GM06990 (cell line): ENCODE results near the gene CCBE1.

Experiments
- DNase-seq: peaks from one replicate; pipeline ENCODE4 v3.0.0-alpha.2; 2011; ENCODE audit not compliant: insufficient read length; ENCODE audit errors: extremely low read depth
- H3K27me3 ChIP-seq: replicated peaks from 2 replicates; pipeline ENCODE4 v1.6.0; 2011; ENCODE audit warnings: low read length; ENCODE audit not compliant: control insufficient read depth, insufficient read depth
- H3K36me3 ChIP-seq: 2 replicates; pipeline ENCODE4 v1.5.1; 2011; ENCODE audit warnings: low read length; ENCODE audit not compliant: control insufficient read depth, insufficient read depth
- H3K4me3 ChIP-seq: replicated peaks from 2 replicates; pipeline ENCODE4 v1.5.1; 2011; ENCODE audit warnings: low read depth, mild to moderate bottlenecking, control low read depth, low read length
- CTCF ChIP-seq: IDR thresholded peaks from 2 replicates; pipeline ENCODE4 v1.5.1; 2011; ENCODE audit warnings: low read length, control low read depth, mild to moderate bottlenecking, inconsistent platforms; ENCODE audit not compliant: insufficient read depth, poor library complexity, severe bottlenecking

CCBE1 gene

DNA sequence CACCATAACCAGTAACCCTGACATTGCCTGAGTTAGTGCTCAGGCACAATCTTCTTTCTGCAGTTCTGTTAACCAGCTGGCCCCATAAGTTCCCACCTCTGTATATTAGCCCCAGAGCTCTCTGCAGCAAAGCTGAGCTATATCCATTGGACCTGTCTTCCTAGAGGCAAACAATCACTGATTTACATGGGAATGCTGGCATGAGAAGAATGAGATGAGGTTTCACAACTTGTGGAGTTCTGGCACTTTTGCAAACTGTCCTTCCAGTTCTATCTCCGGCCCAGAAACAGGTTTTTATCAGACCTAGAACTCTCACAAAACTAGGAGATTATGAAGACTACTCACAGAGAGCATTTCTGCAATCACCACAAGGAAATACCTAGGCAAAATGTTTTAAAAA, 7.9 kb upstream of the CCBE1 start:
- H3K4me3 ChIP-seq, result no peak overlapping the region
- H3K36me3 ChIP-seq, result no peaks in the 10 kb centered on the region
- DNase-seq, result no peak
- H3K27me3 ChIP-seq, result no peaks in the 10 kb centered on the region; the same call in none of the 2 replicates
- no peak for TF ChIP-seq CTCF

- H3K27me3 ChIP-seq, result no peaks in the 10 kb centered on the region; the same call in none of the 2 replicates
- DNase-seq, result no peak
- H3K36me3 ChIP-seq, result no peaks in the 10 kb centered on the region
- TF ChIP-seq CTCF, result no peak
- no peak overlapping the region for H3K4me3 ChIP-seq
These were observed 6.9 kb upstream of the CCBE1 start for GRCh38 chr18:59704146-59704545.

GRCh38 chr18:59701272-59701671, 4.0 kb upstream of the CCBE1 start:
- no peak for TF ChIP-seq CTCF
- H3K36me3 ChIP-seq, result no peaks in the 10 kb centered on the region
- no peak overlapping the region for H3K4me3 ChIP-seq
- DNase-seq, result no peak
- peaks cover under 1% of the 10 kb centered on the region for H3K27me3 ChIP-seq

DNA sequence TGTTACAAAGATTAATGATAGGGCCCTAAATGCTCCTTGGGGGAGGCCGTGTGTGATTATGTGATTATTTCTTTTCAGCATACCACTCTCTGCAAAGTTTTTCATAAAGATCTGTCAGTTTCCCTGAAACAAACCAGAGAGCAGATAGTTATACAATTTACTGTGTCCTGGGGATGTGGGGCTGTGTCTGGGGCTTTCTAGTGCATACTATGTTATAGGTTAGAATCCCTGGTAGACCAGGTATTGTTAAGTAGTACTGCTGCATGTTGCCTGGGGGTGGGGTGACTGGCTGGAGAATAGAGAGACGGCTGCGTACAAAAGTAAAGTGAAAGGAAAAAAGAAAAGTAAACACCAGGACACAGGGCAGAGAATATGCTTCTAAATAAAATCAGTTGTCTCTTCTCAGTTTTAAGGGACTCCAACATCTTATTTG, 3.3 kb upstream of the CCBE1 start:
- no peak for TF ChIP-seq CTCF

GRCh38 chr18:59699750-59700534, 2.7 kb upstream of the CCBE1 start:
- H3K4me3 ChIP-seq, result no peak overlapping the region
- no peak for DNase-seq
- no peak for TF ChIP-seq CTCF
- peaks cover 2% of the 10 kb centered on the region for H3K27me3 ChIP-seq
- H3K36me3 ChIP-seq, result no peaks in the 10 kb centered on the region

More for the DNA sequence above, 3.3 kb upstream of the CCBE1 start:
- H3K27me3 ChIP-seq, result peaks cover 2% of the 10 kb centered on the region
- no peak for DNase-seq
- H3K36me3 ChIP-seq, result no peaks in the 10 kb centered on the region
- H3K4me3 ChIP-seq, result no peak overlapping the region

GRCh38 chr18:59699061-59699460, 1.8 kb upstream of the CCBE1 start:
- no peaks in the 10 kb centered on the region for H3K36me3 ChIP-seq
- peaks cover 2% of the 10 kb centered on the region for H3K27me3 ChIP-seq
- no peak for DNase-seq
- H3K4me3 ChIP-seq, result no peak overlapping the region
- no peak for TF ChIP-seq CTCF
